Heart left ventricle (tissue), 16 donors: ENCODE data around the gene SRC. TPM values are rescaled to one million over a fixed set of nuclear protein-coding genes. Genes with fewer than 3 reads are reported as not detected.

Experiments
- ATAC-seq, 4 donors: fragments of 200-7000 bp; cut with Tn5 transposase; one replicate each; pipeline ENCODE4 v1.9.1; 2020 to 2022; ENCODE audit warnings: moderate library complexity in 4 of 4, mild to moderate bottlenecking in 3 of 4, moderate number of reproducible peaks in 1 of 4
- DNase-seq, 5 donors: peaks; one replicate each; pipeline ENCODE4 v3.0.0-alpha.2; 2020
- H3K27ac ChIP-seq, 12 donors: fragments of 200-600 bp; sonication (generic) in 4 of 12; one replicate each; pipeline versions ENCODE4 v1.5.0 to v1.8.0; 2016 to 2022; ENCODE audit warnings: mild to moderate bottlenecking in 2 of 12
- H3K27me3 ChIP-seq, 9 donors: fragments of 200-600 bp; sonication (generic) in 2 of 9; one replicate each; pipeline versions ENCODE4 v1.5.1 to v1.8.0; 2016 to 2022; ENCODE audit warnings: mild to moderate bottlenecking in 3 of 9
- H3K36me3 ChIP-seq, 9 donors: fragments of 200-600 bp; sonication (generic) in 2 of 9; one replicate each; pipeline versions ENCODE4 v1.5.0 to v1.8.0; 2018 to 2022; ENCODE audit warnings: mild to moderate bottlenecking in 2 of 9
- H3K4me1 ChIP-seq, 12 donors: fragments of 200-600 bp; sonication (generic) in 4 of 12; one replicate each; pipeline versions ENCODE4 v1.5.0 to v1.8.0; 2016 to 2022; ENCODE audit warnings: mild to moderate bottlenecking in 3 of 12
- H3K4me3 ChIP-seq, 12 donors: fragments of 200-600 bp; sonication (generic) in 4 of 12; one replicate each; pipeline versions ENCODE4 v1.5.0 to v1.8.0; 2017 to 2022; ENCODE audit warnings: mild to moderate bottlenecking in 9 of 12, moderate library complexity in 4 of 12
- H3K9me3 ChIP-seq, 12 donors: fragments of 200-600 bp; sonication (generic) in 4 of 12; one replicate each; pipeline versions ENCODE4 v1.5.0 to v1.8.0; 2016 to 2022; ENCODE audit warnings: mild to moderate bottlenecking in 1 of 12
- POLR2A ChIP-seq, 2 donors: fragments of 450-650 bp; IDR thresholded peaks; one replicate each; pipeline ENCODE4 v1.6.1; 2017; ENCODE audit warnings: antibody characterized with exemption in 2 of 2, mild to moderate bottlenecking in 2 of 2, moderate library complexity in 2 of 2
- WGBS, 4 donors: extraction: QIAGEN DNeasy Blood & Tissue Kit in 2 of 4; methylation state at CpG; one replicate each; pipeline versions ENCODE4 v1.1.5 to v1.1.7; 2013 to 2018; 5-methylcytosine and 5-hydroxymethylcytosine counted together
- intact Hi-C, 10 donors: fragments of 100-400 bp; cut with DNase I; formaldehyde crosslinking; loops; one replicate each; pipeline versions ENCODE4 v1.11.1 to v1.14.2; 2022
- polyA plus RNA-seq, 2 donors: library from polyadenylated mRNA; stranded (reverse); fragments of 200-250 nt; gene quantifications; one replicate each; pipeline ENCODE4 v1.2.3, GENCODE V29; 2013
- total RNA-seq, 9 donors: library from RNA; depleted of rRNA in 2 of 9; stranded (reverse); fragments of >200 nt in 2 of 9; fragmentation: NEBNext Ultra II Directional in 3 of 9; extraction: Animal tissue kit (Norgen Biotek cat#: 25700) in 3 of 9; gene quantifications; one replicate each; pipeline versions ENCODE4 v1.1.0 to v1.2.4, GENCODE V29; 2016 to 2023
- TF ChIP-seq, protein P1 (sequence below), 12 donors: fragments of 200-600 bp; sonication (generic) in 4 of 12; IDR thresholded peaks; one replicate each; pipeline versions ENCODE4 v1.5.0 to v1.8.0; 2018 to 2022; ENCODE audit warnings: antibody characterized with exemption in 12 of 12, mild to moderate bottlenecking in 5 of 12
- donor health status: ischemic (EF 13 %, LVEDD 7.1; RV severe dilation, severe dysfunction).
- donor health status: healthy with polysubstance abuse.
- donor health status: DM: no; HTN: yes; CAD: no.
- donor health status: DM: no; HTN: no; CAD: no.
- donor health status: ischemic (EF 25% LVEDD 6.9; RV normal size, moderate dysfunction).
- donor health status: ischemic (EF 25% LVEDD 5.7; RV mildly dilated, moderate dysfunction).
- donor health status: healthy.
- donor health status: DM: yes; HTN: yes; CAD: no.
- donor health status: ischemic (EF 35%, LVEDD 5.7; RV mildly dilated, moderate dysfunction).
- donor health status: nonischemic (EF 11% LVEDD 7.7; RV severe dilation, severe dysfunction).
- donor health status: DM: yes; HTN: yes; CAD: no.
- donor health status: PGD.
- donor health status: ischemic (EF 29% LVEDD 5.4; RV normal size, mild dysfunction).
- donor health status: nonischemic (EF 23%, LVEDD 6.1; RV moderate dilation, normal function).

SRC gene
- total and polyA plus RNA-seq, 11 donors = 2.5 to 19.9 (median 5.1) TPM

DNA sequence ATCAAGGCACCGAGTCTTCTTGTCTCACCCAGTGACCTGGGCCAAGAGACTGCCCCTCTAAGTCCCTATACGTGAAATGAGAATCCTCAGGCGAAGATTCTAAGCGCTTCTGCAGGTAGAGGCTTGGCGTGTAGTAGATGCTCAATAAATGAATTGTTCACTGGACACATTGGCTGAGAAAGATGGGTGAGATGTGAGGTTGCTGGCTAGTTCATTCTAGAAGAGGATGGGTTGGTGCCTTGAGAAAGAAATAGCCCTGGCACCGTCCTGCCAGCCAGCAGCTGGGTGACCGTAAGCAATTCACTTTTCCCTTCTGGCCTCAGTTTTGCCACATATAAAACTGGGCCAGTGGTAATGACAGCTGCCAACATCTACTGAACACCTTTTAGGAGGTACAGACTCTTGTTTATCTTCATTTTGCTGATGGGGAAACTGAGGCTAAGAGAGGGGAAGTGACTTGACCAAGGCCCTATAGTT, 1.4 kb downstream of the SRC start:
- intact Hi-C loops = no loop called here
- 85 to 98% (median 88%) methylated on average over 7 of the region's 7 CpGs for WGBS, 4 donors
- Histone ChIP-seq H3K4me3 (peak overlapping the region in 6 of 12 donors; percentile 61 to 82 (median 68)), H3K27me3 (no peaks in the 10 kb centered on the region), H3K36me3 (no peaks in the 10 kb centered on the region), H3K9me3 (no peaks in the 10 kb centered on the region), H3K4me1 (peaks cover 0 to 31% (median 2%) of the 10 kb centered on the region in 12 donors), H3K27ac (peak overlapping the region in 3 of 12 donors; percentile 39 to 94 (median 79))
- ATAC-seq = no peak
- DNase-seq = no peak
- TF ChIP-seq, protein P1, sequence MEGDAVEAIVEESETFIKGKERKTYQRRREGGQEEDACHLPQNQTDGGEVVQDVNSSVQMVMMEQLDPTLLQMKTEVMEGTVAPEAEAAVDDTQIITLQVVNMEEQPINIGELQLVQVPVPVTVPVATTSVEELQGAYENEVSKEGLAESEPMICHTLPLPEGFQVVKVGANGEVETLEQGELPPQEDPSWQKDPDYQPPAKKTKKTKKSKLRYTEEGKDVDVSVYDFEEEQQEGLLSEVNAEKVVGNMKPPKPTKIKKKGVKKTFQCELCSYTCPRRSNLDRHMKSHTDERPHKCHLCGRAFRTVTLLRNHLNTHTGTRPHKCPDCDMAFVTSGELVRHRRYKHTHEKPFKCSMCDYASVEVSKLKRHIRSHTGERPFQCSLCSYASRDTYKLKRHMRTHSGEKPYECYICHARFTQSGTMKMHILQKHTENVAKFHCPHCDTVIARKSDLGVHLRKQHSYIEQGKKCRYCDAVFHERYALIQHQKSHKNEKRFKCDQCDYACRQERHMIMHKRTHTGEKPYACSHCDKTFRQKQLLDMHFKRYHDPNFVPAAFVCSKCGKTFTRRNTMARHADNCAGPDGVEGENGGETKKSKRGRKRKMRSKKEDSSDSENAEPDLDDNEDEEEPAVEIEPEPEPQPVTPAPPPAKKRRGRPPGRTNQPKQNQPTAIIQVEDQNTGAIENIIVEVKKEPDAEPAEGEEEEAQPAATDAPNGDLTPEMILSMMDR (IDR thresholded peaks at IDR 0.05) = no peak
- no peak for TF ChIP-seq POLR2A (IDR thresholded peaks at IDR 0.05)

DNA sequence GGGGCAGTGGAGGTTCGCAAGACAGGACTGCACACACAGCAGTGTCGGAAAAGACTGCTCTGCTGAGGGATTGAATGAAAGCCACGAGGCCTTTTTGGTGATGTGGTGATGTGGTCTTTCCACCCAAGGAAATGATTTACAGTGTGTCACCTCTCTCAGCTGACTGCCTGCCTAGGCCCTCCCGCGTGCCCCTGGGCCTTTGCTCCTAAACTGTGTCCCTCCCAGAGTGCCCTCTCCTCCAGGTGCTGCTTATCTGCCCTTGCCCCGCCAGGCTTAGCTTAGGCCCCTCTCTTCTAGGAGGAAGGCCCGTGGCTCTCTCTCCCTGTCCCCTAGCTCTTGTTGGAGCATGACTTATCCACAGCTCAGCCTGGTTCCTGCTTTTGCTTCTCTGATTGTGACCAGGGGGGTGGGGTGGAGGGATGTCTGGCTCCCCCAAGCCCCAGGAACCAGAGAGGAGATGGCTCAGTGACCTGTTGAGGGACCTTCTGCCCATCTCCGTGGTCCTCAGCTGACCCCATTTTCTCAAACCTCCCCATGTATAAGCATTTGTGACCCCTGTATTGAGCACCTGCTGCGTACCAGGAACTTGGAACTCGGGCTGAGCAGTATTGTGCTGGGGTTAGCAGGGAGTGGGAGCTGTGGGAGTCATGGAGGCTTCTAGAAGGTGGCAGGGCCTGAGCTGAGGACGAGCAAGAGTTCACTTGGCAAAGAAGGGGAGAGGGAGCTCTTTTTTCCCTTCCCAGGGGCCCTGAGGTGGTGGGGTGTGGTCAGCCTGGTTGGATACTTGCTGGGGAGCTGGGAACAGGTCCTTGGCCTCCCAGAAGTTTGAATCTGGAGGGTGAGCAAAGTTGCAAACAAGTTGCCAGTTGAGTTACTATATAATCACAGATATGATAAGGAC, 2.2 kb downstream of the SRC start:
- Histone ChIP-seq H3K36me3 (no peaks in the 10 kb centered on the region), H3K4me1 (peaks cover 0 to 31% (median 2%) of the 10 kb centered on the region in 12 donors), H3K9me3 (no peaks in the 10 kb centered on the region), H3K4me3 (no peak overlapping the region), H3K27me3 (no peaks in the 10 kb centered on the region), H3K27ac (peak overlapping the region in 1 of 12 donors; percentile 94)
- no peak for TF ChIP-seq POLR2A (IDR thresholded peaks at IDR 0.05)
- TF ChIP-seq, protein P1 (IDR thresholded peaks at IDR 0.05) = no peak
- 73 to 83% (median 80%) methylated on average over 11 of the region's 11 CpGs for WGBS, 4 donors
- intact Hi-C loops = no loop called here
- no peak for ATAC-seq
- peak in 1 of 5 donors; percentile 44 for DNase-seq

DNA sequence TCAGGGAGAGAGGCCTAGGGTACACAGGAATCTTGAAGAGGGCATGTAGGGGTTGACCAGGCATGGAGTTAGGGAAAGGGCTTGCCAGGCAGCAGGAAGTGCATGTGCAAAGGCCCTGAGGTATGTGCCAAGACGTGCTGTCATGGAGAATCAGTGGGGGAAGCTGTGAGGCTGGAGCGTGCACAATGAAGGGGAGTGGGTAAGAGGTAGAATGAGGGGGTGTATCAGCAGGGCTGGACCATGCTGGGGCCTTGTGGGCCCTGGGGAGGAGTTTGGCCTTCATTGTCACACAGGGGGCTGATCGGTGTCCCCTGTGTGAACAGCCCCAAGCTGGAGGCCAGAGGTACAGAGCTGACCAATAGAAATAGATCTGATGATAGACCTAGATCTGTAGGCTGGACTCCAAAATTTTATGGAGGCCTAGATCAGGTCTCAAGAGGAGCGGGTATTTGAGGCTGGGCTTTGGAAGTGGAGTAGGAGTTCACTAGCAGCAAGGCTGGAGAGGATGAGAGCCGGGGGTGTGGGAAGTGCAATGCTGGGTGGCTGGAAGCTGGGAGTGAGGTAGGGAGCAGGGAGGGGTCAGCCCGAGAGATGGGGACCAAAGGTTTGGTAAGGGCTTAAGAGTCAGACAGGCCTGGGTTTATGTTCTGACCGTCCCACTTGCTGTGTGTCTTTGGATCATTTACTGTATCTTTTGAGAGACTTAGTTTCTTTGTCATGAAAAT, 3.0 kb downstream of the SRC start:
- Histone ChIP-seq H3K4me3 (no peak overlapping the region), H3K36me3 (no peaks in the 10 kb centered on the region), H3K27ac (peak overlapping the region in 2 of 12 donors; percentile 49 to 94), H3K9me3 (no peaks in the 10 kb centered on the region), H3K27me3 (no peaks in the 10 kb centered on the region), H3K4me1 (peaks cover 0 to 31% (median 2%) of the 10 kb centered on the region in 12 donors)
- intact Hi-C loops = no loop called here
- ATAC-seq (no peak), DNase-seq (no peak)
- TF ChIP-seq, protein P1 (IDR thresholded peaks at IDR 0.05) = no peak
- no peak for TF ChIP-seq POLR2A (IDR thresholded peaks at IDR 0.05)
- WGBS, 4 donors = 62 to 99% (median 91%) methylated on average over 7 of the region's 7 CpGs
